ENCODE measurements around the gene DNASE1L2.

DNA sequence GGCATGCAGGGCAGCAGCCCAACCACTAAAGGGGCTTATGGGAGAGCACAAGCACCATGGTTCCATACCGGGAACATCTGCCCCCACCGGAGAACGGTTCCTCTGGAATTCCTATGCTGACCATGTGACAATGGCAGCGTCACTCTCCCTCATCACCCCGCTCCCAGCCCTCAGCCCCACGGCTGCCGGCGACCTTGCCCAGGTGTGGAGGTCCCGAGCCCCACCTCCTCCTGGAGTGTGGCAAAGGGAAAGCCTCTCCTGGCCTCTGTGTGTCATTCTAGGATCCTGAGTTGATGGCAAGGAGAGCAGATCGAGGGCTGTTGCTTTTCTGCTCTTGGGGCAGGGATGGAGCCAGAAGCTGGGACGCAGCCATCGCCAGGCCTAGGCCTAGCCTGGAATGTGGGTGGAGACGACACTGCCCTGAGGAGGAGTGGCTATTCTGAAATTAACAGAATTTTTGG lies 49.5 kb downstream of the DNASE1L2 start:
- TF ChIP-seq POLR2AphosphoS5 (IDR thresholded peaks at IDR 0.05) (no peak), EP300 (IDR thresholded peaks at IDR 0.05) (no peak)
- TF ChIP-seq, protein P1, sequence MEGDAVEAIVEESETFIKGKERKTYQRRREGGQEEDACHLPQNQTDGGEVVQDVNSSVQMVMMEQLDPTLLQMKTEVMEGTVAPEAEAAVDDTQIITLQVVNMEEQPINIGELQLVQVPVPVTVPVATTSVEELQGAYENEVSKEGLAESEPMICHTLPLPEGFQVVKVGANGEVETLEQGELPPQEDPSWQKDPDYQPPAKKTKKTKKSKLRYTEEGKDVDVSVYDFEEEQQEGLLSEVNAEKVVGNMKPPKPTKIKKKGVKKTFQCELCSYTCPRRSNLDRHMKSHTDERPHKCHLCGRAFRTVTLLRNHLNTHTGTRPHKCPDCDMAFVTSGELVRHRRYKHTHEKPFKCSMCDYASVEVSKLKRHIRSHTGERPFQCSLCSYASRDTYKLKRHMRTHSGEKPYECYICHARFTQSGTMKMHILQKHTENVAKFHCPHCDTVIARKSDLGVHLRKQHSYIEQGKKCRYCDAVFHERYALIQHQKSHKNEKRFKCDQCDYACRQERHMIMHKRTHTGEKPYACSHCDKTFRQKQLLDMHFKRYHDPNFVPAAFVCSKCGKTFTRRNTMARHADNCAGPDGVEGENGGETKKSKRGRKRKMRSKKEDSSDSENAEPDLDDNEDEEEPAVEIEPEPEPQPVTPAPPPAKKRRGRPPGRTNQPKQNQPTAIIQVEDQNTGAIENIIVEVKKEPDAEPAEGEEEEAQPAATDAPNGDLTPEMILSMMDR (IDR thresholded peaks at IDR 0.05): no peak

Data from suprapubic skin (tissue), 4 donors.